GM23338 (cell line): ENCODE data around the gene EPC1. TPM values are rescaled to one million over a fixed set of nuclear protein-coding genes. Genes with fewer than 3 reads are reported as not detected.

Experiments
- ATAC-seq: fragments of 200-7000 bp; cut with Tn5 transposase; 3 replicates; pipeline ENCODE4 v1.9.1; 2020
- DNase-seq: peaks from one replicate; pipeline ENCODE4 v3.0.0-alpha.2; 2015; ENCODE audit warnings: low spot score
- H2AFZ ChIP-seq: fragments of 200-600 bp; sonication (generic); 2 replicates; pipeline ENCODE4 v1.8.0; 2016; ENCODE audit warnings: antibody characterized with exemption, mild to moderate bottlenecking, moderate library complexity
- H3F3A ChIP-seq: fragments of 200-600 bp; sonication (generic); replicated peaks from 2 replicates; pipeline ENCODE4 v1.8.0; 2017; ENCODE audit warnings: antibody characterized with exemption, mixed run types, low read depth
- H3K27ac ChIP-seq: fragments of 200-600 bp; sonication (generic); 2 replicates; pipeline ENCODE4 v1.6.1; 2016; ENCODE audit warnings: low read depth
- H3K27me3 ChIP-seq: fragments of 200-600 bp; sonication (generic); 2 replicates; pipeline ENCODE4 v1.8.0; 2016; ENCODE audit warnings: mild to moderate bottlenecking, mixed run types, moderate library complexity; ENCODE audit not compliant: insufficient read depth
- H3K36me3 ChIP-seq: fragments of 200-600 bp; sonication (generic); 2 replicates; pipeline ENCODE4 v1.8.0; 2016; ENCODE audit warnings: mild to moderate bottlenecking; ENCODE audit not compliant: insufficient read depth
- H3K4me1 ChIP-seq: fragments of 200-600 bp; sonication (generic); 2 replicates; pipeline ENCODE4 v1.8.0; 2016; ENCODE audit warnings: mild to moderate bottlenecking, moderate library complexity; ENCODE audit not compliant: insufficient read depth
- H3K4me2 ChIP-seq: fragments of 200-600 bp; sonication (generic); 2 replicates; pipeline ENCODE4 v1.7.1; 2017; ENCODE audit warnings: mixed run types
- H3K4me3 ChIP-seq: fragments of 200-600 bp; sonication (generic); 2 replicates; pipeline ENCODE4 v1.6.1; 2016; ENCODE audit warnings: mixed run types
- H3K79me2 ChIP-seq: fragments of 200-600 bp; sonication (generic); replicated peaks from 2 replicates; pipeline ENCODE4 v1.8.0; 2017; ENCODE audit warnings: mild to moderate bottlenecking; ENCODE audit not compliant: insufficient read depth
- H3K9me2 ChIP-seq: fragments of 200-600 bp; sonication (generic); 2 replicates; pipeline ENCODE4 v1.8.0; 2017; ENCODE audit not compliant: insufficient read depth
- H4K20me1 ChIP-seq: fragments of 200-600 bp; sonication (generic); replicated peaks from 2 replicates; pipeline ENCODE4 v1.8.0; 2017; ENCODE audit warnings: mild to moderate bottlenecking; ENCODE audit not compliant: insufficient read depth
- H3K27ac Mint-ChIP-seq: 2 replicates; pipeline ENCODE4 v1.8.0; 2020; ENCODE audit warnings: inconsistent platforms, mild to moderate bottlenecking, moderate library complexity, mixed read lengths
- H3K27me3 Mint-ChIP-seq: 3 replicates; pipeline ENCODE4 v1.8.0; 2022; ENCODE audit warnings: low read depth, mild to moderate bottlenecking, moderate library complexity, mixed read lengths, inconsistent platforms; ENCODE audit not compliant: insufficient read depth, poor library complexity
- H3K36me3 Mint-ChIP-seq: 3 replicates; pipeline ENCODE4 v1.8.0; 2021; ENCODE audit warnings: low read depth, mild to moderate bottlenecking, inconsistent platforms, moderate library complexity, mixed read lengths
- H3K4me1 Mint-ChIP-seq: 3 replicates; pipeline ENCODE4 v1.8.0; 2020; ENCODE audit warnings: mild to moderate bottlenecking, inconsistent platforms, mixed read lengths
- H3K4me3 Mint-ChIP-seq: 3 replicates; pipeline ENCODE4 v1.8.0; 2021; ENCODE audit warnings: moderate library complexity, mild to moderate bottlenecking, inconsistent platforms, mixed read lengths
- H3K9me3 Mint-ChIP-seq: 3 replicates; pipeline ENCODE4 v1.8.0; 2020; ENCODE audit warnings: moderate library complexity, mild to moderate bottlenecking, inconsistent platforms, mixed read lengths
- CREB1 ChIP-seq: fragments of 250-450 bp; sonication (Bioruptor Pico); IDR thresholded peaks from 2 replicates; pipeline ENCODE4 v1.5.0; 2020; ENCODE audit warnings: low read depth, mild to moderate bottlenecking, moderate library complexity
- ZNF114 ChIP-seq: fragments of 250-450 bp; sonication (Bioruptor Pico); IDR thresholded peaks from 2 replicates; pipeline ENCODE4 v1.5.0; 2020; ENCODE audit warnings: mild to moderate bottlenecking, moderate library complexity
- polyA plus RNA-seq: library from polyadenylated mRNA; unstranded; fragments of >200 nt; fragmentation: Nextera tagmentation; extraction: Ambion mirVana; gene quantifications from 2 replicates; pipeline ENCODE4 v1.2.1, GENCODE V29; 2016
- total RNA-seq: library from RNA; depleted of rRNA; stranded (reverse); fragments of >200 nt; shearing (Covaris generic); gene quantifications from 2 replicates; pipeline ENCODE4 v1.2.3, GENCODE V29; 2014
- TF ChIP-seq, protein P1 (sequence below): fragments of 250-450 bp; sonication (Bioruptor Pico); IDR thresholded peaks from 2 replicates; pipeline ENCODE4 v1.5.0; 2020; ENCODE audit warnings: mild to moderate bottlenecking, moderate library complexity
- TF ChIP-seq, protein P2 (sequence below): IDR thresholded peaks from 2 replicates; pipeline ENCODE4 v1.6.1; 2016; ENCODE audit warnings: antibody characterized with exemption
- TF ChIP-seq, protein P3 (sequence below), 2 experiments: fragments of 200-600 bp in 1 of 2; sonication (generic) in 1 of 2; conservative IDR thresholded peaks; 2 replicates each; pipeline versions ENCODE4 v1.5.1 to v1.6.1; 2016 to 2017; ENCODE audit warnings: antibody characterized with exemption in 2 of 2, low read depth in 2 of 2, mild to moderate bottlenecking in 2 of 2, moderate library complexity in 1 of 2

EPC1 gene
- total and polyA plus RNA-seq, 2 experiments from 2014 or later: 24.1 to 25.9 TPM

DNA sequence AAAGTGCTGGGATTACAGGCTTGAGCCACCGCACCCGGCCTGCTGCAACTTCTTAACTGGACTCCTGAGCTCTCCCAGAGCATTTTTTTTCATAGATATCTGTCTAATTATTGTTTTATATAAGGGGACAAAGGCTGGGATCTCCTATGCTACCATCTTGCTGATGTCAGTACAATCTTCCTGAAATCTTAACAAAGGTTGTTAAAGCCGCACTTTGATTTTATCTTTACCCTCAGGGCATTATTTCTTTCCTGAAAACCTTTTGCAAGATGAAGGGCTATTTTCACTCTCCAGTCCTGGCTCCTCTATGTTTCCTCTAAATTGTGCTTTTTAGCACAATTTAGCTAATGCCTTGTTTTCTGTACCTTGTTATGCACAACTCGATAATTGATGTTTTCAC lies 102.9 kb downstream of the EPC1 start:
- TF ChIP-seq, protein P1, sequence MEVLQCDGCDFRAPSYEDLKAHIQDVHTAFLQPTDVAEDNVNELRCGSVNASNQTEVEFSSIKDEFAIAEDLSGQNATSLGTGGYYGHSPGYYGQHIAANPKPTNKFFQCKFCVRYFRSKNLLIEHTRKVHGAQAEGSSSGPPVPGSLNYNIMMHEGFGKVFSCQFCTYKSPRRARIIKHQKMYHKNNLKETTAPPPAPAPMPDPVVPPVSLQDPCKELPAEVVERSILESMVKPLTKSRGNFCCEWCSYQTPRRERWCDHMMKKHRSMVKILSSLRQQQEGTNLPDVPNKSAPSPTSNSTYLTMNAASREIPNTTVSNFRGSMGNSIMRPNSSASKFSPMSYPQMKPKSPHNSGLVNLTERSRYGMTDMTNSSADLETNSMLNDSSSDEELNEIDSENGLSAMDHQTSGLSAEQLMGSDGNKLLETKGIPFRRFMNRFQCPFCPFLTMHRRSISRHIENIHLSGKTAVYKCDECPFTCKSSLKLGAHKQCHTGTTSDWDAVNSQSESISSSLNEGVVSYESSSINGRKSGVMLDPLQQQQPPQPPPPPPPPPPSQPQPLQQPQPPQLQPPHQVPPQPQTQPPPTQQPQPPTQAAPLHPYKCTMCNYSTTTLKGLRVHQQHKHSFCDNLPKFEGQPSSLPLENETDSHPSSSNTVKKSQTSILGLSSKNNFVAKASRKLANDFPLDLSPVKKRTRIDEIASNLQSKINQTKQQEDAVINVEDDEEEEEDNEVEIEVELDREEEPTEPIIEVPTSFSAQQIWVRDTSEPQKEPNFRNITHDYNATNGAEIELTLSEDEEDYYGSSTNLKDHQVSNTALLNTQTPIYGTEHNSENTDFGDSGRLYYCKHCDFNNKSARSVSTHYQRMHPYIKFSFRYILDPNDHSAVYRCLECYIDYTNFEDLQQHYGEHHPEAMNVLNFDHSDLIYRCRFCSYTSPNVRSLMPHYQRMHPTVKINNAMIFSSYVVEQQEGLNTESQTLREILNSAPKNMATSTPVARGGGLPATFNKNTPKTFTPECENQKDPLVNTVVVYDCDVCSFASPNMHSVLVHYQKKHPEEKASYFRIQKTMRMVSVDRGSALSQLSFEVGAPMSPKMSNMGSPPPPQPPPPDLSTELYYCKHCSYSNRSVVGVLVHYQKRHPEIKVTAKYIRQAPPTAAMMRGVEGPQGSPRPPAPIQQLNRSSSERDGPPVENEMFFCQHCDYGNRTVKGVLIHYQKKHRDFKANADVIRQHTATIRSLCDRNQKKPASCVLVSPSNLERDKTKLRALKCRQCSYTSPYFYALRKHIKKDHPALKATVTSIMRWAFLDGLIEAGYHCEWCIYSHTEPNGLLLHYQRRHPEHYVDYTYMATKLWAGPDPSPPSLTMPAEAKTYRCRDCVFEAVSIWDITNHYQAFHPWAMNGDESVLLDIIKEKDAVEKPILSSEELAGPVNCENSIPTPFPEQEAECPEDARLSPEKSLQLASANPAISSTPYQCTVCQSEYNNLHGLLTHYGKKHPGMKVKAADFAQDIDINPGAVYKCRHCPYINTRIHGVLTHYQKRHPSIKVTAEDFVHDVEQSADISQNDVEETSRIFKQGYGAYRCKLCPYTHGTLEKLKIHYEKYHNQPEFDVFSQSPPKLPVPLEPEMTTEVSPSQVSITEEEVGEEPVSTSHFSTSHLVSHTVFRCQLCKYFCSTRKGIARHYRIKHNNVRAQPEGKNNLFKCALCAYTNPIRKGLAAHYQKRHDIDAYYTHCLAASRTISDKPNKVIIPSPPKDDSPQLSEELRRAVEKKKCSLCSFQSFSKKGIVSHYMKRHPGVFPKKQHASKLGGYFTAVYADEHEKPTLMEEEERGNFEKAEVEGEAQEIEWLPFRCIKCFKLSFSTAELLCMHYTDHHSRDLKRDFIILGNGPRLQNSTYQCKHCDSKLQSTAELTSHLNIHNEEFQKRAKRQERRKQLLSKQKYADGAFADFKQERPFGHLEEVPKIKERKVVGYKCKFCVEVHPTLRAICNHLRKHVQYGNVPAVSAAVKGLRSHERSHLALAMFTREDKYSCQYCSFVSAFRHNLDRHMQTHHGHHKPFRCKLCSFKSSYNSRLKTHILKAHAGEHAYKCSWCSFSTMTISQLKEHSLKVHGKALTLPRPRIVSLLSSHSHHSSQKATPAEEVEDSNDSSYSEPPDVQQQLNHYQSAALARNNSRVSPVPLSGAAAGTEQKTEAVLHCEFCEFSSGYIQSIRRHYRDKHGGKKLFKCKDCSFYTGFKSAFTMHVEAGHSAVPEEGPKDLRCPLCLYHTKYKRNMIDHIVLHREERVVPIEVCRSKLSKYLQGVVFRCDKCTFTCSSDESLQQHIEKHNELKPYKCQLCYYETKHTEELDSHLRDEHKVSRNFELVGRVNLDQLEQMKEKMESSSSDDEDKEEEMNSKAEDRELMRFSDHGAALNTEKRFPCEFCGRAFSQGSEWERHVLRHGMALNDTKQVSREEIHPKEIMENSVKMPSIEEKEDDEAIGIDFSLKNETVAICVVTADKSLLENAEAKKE (CRISPR knock-in tag): no peak
- TF ChIP-seq, protein P2, sequence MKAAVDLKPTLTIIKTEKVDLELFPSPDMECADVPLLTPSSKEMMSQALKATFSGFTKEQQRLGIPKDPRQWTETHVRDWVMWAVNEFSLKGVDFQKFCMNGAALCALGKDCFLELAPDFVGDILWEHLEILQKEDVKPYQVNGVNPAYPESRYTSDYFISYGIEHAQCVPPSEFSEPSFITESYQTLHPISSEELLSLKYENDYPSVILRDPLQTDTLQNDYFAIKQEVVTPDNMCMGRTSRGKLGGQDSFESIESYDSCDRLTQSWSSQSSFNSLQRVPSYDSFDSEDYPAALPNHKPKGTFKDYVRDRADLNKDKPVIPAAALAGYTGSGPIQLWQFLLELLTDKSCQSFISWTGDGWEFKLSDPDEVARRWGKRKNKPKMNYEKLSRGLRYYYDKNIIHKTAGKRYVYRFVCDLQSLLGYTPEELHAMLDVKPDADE: no peak
- TF ChIP-seq ZNF114 (CRISPR knock-in tag): no peak
- TF ChIP-seq, protein P3, sequence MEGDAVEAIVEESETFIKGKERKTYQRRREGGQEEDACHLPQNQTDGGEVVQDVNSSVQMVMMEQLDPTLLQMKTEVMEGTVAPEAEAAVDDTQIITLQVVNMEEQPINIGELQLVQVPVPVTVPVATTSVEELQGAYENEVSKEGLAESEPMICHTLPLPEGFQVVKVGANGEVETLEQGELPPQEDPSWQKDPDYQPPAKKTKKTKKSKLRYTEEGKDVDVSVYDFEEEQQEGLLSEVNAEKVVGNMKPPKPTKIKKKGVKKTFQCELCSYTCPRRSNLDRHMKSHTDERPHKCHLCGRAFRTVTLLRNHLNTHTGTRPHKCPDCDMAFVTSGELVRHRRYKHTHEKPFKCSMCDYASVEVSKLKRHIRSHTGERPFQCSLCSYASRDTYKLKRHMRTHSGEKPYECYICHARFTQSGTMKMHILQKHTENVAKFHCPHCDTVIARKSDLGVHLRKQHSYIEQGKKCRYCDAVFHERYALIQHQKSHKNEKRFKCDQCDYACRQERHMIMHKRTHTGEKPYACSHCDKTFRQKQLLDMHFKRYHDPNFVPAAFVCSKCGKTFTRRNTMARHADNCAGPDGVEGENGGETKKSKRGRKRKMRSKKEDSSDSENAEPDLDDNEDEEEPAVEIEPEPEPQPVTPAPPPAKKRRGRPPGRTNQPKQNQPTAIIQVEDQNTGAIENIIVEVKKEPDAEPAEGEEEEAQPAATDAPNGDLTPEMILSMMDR (conservative IDR thresholded peaks at IDR 0.05; ENCODE audit: low read depth in 2 of 2): no peak
- no peak for TF ChIP-seq CREB1
- H3K27ac ChIP-seq: no peak overlapping the region
- peaks cover 5% of the 10 kb centered on the region for H3K27me3 Mint-ChIP-seq
- no peaks in the 10 kb centered on the region for H3K4me1 Mint-ChIP-seq
- H3K4me2 ChIP-seq: no peak overlapping the region
- H2AFZ ChIP-seq: 0 out of 2 replicates have a peak overlapping the region, but pooled peaks have one; percentile 1
- H3K27ac Mint-ChIP-seq: no peak overlapping the region
- no peaks in the 10 kb centered on the region for H3K36me3 Mint-ChIP-seq
- no peaks in the 10 kb centered on the region for H3K9me3 Mint-ChIP-seq
- H3K36me3 ChIP-seq: no peaks in the 10 kb centered on the region
- no peaks in the 10 kb centered on the region for H4K20me1 ChIP-seq
- H3K9me2 ChIP-seq: no peaks in the 10 kb centered on the region
- no peaks in the 10 kb centered on the region for H3K27me3 ChIP-seq
- H3K4me1 ChIP-seq: no peaks in the 10 kb centered on the region
- ATAC-seq (no peak), DNase-seq (no peak)
- H3K4me3 Mint-ChIP-seq: no peak overlapping the region
- H3K79me2 ChIP-seq: no peaks in the 10 kb centered on the region
- no peaks in the 10 kb centered on the region for H3F3A ChIP-seq
- H3K4me3 ChIP-seq: no peak overlapping the region
